ENCODE results near the gene LONP2. TPM values are rescaled to one million over a fixed set of nuclear protein-coding genes. Genes with fewer than 3 reads are reported as not detected.

LONP2 gene
- total RNA-seq, 1 donor from 2014 or later, result 69.5 TPM

DNA sequence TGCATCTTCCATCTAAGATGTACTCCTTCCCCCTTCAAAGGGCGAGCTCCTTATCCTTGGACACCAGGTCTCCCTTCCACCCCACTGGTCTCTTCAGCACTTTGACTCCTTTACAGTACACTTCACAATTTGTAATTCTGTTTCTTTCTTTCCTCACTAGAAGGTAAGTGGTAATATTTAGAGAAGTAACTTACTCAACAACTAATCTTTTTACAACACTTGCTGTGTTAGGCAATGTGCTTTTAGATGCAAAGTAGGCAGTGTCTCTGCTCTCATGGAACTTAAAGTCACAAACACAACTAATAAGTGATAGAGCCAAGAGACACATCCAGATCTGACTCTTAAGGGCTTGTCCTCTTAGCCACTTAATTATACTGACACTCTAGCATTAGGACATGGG is 134.7 kb downstream of the LONP2 start:
- H3K4me1 Mint-ChIP-seq (ENCODE audit: unreplicated experiment), result peaks cover 59% of the 10 kb centered on the region
- no peaks in the 10 kb centered on the region for H3K9me3 Mint-ChIP-seq (ENCODE audit: unreplicated experiment)
- no peak overlapping the region for H3K4me3 Mint-ChIP-seq (ENCODE audit: unreplicated experiment)
- H3K27ac Mint-ChIP-seq (ENCODE audit: unreplicated experiment), result no peak overlapping the region
- H3K36me3 Mint-ChIP-seq (ENCODE audit: unreplicated experiment), result no peaks in the 10 kb centered on the region
- TF ChIP-seq CTCF (IDR thresholded peaks at IDR 0.05), result no peak
- no peaks in the 10 kb centered on the region for H3K27me3 Mint-ChIP-seq (ENCODE audit: unreplicated experiment)
- no peak for DNase-seq (ENCODE audit: extremely low spot score, unreplicated experiment)

DNA sequence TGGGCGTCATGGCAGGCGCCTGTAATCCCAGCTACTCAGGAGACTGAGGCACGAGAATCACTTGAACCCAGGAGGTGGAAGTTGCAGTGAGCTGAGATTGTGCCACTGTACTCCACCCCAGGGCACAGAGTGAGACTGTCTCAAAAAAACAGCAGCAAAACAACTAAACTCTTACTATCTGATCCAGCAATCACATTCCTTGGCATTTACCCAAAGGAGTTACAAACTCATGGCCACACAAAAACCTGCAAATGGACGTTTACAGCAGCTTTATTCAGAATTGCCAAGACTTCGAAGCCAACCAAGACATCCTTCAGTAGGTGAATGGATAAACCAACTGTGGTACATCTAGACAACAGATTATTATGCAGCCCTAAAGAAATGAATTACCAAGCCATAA is 137.1 kb downstream of the LONP2 start:
- Mint-ChIP-seq H3K36me3 (ENCODE audit: unreplicated experiment) (no peaks in the 10 kb centered on the region), H3K4me3 (ENCODE audit: unreplicated experiment) (no peak overlapping the region), H3K4me1 (ENCODE audit: unreplicated experiment) (peaks cover 63% of the 10 kb centered on the region), H3K9me3 (ENCODE audit: unreplicated experiment) (no peaks in the 10 kb centered on the region), H3K27me3 (ENCODE audit: unreplicated experiment) (no peaks in the 10 kb centered on the region), H3K27ac (ENCODE audit: unreplicated experiment) (peak overlapping the region; percentile 9)
- no peak for TF ChIP-seq CTCF (IDR thresholded peaks at IDR 0.05)
- DNase-seq (ENCODE audit: extremely low spot score, unreplicated experiment), result peak; percentile 10

- H3K9me3 Mint-ChIP-seq (ENCODE audit: unreplicated experiment), result no peaks in the 10 kb centered on the region
Measured at GRCh38 chr16:48382131-48382530, 138.0 kb downstream of the LONP2 start.

GRCh38 chr16:48383009-48383876 is 139.1 kb downstream of the LONP2 start:
- Mint-ChIP-seq H3K27me3 (ENCODE audit: unreplicated experiment) (no peaks in the 10 kb centered on the region), H3K27ac (ENCODE audit: unreplicated experiment) (peak overlapping the region; percentile 95), H3K4me3 (ENCODE audit: unreplicated experiment) (peak overlapping the region; percentile 90), H3K9me3 (ENCODE audit: unreplicated experiment) (no peaks in the 10 kb centered on the region), H3K36me3 (ENCODE audit: unreplicated experiment) (no peaks in the 10 kb centered on the region), H3K4me1 (ENCODE audit: unreplicated experiment) (peaks cover 58% of the 10 kb centered on the region)
- no peak for TF ChIP-seq CTCF (IDR thresholded peaks at IDR 0.05)
- DNase-seq (ENCODE audit: extremely low spot score, unreplicated experiment), result no peak

More at GRCh38 chr16:48382131-48382530, 138.0 kb downstream of the LONP2 start:
- no peaks in the 10 kb centered on the region for H3K36me3 Mint-ChIP-seq (ENCODE audit: unreplicated experiment)
- no peak overlapping the region for H3K4me3 Mint-ChIP-seq (ENCODE audit: unreplicated experiment)
- no peak overlapping the region for H3K27ac Mint-ChIP-seq (ENCODE audit: unreplicated experiment)
- DNase-seq (ENCODE audit: extremely low spot score, unreplicated experiment), result peak; percentile 27
- peaks cover 61% of the 10 kb centered on the region for H3K4me1 Mint-ChIP-seq (ENCODE audit: unreplicated experiment)
- no peak for TF ChIP-seq CTCF (IDR thresholded peaks at IDR 0.05)
- no peaks in the 10 kb centered on the region for H3K27me3 Mint-ChIP-seq (ENCODE audit: unreplicated experiment)

- Mint-ChIP-seq H3K36me3 (ENCODE audit: unreplicated experiment) (no peaks in the 10 kb centered on the region), H3K4me3 (ENCODE audit: unreplicated experiment) (peak overlapping the region; percentile 90), H3K4me1 (ENCODE audit: unreplicated experiment) (peaks cover 50% of the 10 kb centered on the region), H3K27ac (ENCODE audit: unreplicated experiment) (peak overlapping the region; percentile 95), H3K27me3 (ENCODE audit: unreplicated experiment) (no peaks in the 10 kb centered on the region), H3K9me3 (ENCODE audit: unreplicated experiment) (no peaks in the 10 kb centered on the region)
- no peak for TF ChIP-seq CTCF (IDR thresholded peaks at IDR 0.05)
- no peak for DNase-seq (ENCODE audit: extremely low spot score, unreplicated experiment)
Measured at GRCh38 chr16:48383877-48384519, 139.9 kb downstream of the LONP2 start.
